Measurements from ENCODE around the gene USP22.

USP22 gene

GRCh38 chr17:21019976-21020586 is 22.7 kb downstream of the USP22 start:
- peak; percentile 60 to 73 for ATAC-seq

DNA sequence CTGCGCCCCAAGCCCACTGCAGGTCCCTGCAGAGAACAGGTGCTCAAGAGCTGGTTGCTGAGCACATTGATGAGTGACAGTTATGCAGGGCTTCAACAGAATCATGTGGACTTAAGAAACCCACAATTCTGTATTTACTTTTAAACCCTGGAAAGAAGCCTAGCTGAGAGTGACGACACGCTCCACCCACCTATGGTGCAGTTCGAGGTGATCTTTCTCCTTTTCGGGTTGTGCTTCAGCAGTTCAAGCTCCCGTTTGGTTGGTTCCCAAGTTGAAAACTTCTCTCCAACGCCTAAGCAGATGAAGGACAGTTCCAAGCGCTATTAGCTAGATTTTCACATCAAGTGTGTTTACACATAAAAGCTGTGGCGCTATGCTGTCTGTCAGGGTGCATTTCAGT is 23.9 kb downstream of the USP22 start:
- ATAC-seq, result no peak

DNA sequence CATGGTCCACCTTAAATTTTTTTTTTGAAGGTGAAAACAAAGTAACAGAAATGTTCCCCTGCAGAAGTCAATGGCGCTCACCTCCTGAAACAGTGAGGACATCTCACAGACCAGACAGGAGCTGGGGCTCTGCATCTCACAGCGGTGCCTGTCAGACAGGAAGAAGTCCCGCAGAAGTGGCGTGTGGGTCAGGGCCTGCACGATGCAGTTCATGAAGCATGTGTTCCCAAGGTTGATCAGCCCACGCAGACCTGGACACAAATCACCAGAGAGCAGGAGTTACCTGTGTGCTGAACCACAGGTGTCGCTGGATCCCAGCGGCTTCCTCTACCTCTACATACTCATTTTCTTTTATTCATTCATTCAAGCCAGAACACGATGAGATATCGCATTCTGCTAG is 24.9 kb downstream of the USP22 start:
- ATAC-seq, result no peak

GRCh38 chr17:21017256-21017655 is 25.6 kb downstream of the USP22 start:
- no peak for ATAC-seq

DNA sequence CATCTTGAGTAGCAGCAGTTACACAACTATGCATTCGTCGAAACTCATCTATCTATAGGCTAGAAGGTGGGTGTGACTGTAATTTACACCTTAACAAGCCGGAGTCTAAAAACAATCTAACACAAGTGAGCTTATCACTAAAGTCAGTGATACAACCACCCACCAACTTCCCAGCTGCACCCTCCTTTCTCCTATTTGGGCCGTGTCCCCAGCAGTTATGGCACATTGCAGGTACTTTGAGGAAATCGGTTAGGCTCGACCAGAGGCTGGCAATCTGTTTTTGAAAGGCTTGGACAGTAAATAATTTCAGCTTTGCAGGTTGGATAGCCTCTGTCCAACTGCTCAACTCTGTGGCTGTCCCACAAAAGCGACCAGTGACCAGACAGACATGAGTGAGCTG is 26.0 kb downstream of the USP22 start:
- no peak for ATAC-seq

DNA sequence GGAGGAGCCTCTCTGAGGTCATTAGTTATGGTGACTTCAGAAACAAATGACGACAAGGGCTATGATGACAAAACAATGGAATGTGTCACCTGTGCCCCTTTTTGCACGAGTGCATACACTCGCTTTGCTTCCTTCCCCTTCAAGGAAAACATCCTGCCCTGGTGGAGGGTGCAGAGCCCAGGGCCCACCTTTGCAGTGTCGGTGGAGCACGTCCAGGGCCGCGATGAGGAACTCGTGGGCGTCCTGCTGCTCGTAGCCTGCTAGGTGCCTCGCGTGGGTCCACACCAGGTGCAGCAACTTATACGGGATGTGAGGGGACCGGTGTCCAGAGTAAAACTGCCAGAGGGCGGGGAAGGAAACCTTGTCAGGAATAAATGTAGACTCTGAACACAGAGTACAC is 27.2 kb downstream of the USP22 start:
- no peak for ATAC-seq

GRCh38 chr17:21014498-21014897 is 28.3 kb downstream of the USP22 start:
- no peak for ATAC-seq

GRCh38 chr17:21013983-21014382 is 28.8 kb downstream of the USP22 start:
- ATAC-seq, result no peak

DNA sequence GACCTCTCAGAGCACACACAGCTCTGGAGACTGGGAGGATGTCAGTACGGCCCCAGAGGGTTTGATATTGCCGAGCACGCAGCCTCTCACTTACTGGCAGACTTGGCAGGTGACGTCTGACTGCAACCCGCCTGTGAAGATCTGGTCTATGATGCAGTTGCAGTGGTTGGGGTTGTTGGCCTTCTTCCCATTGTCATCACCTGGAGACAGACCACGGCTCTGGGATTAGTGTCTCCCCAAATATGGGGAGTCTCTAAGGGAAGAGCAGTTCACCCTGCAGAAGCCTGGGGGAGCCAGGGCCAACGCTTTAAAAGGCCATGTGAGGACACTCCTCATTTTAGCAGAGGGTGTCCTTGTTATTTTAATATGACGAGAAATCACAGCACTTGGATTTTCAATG is 30.1 kb downstream of the USP22 start:
- ATAC-seq, result no peak

- ATAC-seq, result no peak
These were observed 31.9 kb downstream of the USP22 start for GRCh38 chr17:21010705-21011596.

GRCh38 chr17:21008992-21009671 is 33.7 kb downstream of the USP22 start:
- no peak for ATAC-seq

DNA sequence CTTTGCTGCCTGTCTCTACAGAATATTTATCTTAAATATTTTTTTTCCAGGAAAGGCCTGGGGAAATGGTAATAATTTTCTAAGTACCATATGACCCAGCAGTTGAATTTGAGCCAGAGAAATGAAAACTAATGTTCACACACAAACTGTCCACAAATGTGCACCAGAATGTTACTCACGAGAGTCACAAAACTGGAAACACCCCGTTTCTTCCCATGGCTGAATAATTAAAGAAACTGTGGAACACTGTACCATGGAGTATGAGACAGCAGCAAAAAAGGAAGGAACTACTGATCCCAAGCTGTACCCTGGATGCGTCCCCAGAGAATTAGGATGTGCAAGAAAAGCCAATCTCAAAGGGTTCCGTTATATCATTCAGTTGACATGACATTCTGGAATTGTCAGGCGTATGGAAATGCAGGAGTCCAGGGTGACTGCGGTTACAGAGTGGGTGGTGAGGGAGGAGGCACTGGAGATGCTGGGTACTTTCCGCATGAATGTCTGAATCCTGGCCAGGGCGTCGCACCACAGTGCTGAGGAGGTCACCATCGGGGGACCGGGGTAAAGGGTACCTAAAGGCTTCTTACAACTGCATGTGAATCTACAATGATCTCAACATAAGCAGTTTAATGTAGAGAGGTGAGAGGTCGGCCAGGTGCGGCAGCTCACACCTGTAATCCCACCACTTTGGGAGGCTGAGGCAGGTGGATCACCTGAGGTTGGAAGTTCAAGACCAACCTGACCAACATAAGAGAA is 34.5 kb downstream of the USP22 start:
- ATAC-seq, result no peak

DNA sequence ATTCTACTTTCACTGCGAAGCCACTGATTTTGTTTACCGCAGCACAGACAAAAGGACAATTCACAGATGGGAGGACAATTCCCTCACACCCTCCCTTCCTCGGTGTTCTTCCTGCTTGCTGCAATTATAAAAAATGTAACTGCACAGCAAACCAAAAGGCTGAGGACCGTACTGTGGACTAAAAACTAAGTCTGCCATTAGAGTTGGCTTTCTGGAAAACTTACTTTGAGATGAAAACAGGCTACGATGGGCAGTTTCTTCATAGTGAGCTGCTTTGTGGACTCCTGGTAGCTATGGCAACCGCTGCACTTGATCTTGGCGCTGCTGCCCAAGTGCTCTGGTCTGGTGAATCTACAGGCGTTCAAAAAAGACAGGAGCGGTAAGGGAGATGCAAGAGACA is 35.2 kb downstream of the USP22 start:
- ATAC-seq, result no peak

- no peak for ATAC-seq
These were observed 37.0 kb downstream of the USP22 start for GRCh38 chr17:21005803-21006202.

GRCh38 chr17:21005367-21005766 is 37.4 kb downstream of the USP22 start:
- no peak for ATAC-seq

DNA sequence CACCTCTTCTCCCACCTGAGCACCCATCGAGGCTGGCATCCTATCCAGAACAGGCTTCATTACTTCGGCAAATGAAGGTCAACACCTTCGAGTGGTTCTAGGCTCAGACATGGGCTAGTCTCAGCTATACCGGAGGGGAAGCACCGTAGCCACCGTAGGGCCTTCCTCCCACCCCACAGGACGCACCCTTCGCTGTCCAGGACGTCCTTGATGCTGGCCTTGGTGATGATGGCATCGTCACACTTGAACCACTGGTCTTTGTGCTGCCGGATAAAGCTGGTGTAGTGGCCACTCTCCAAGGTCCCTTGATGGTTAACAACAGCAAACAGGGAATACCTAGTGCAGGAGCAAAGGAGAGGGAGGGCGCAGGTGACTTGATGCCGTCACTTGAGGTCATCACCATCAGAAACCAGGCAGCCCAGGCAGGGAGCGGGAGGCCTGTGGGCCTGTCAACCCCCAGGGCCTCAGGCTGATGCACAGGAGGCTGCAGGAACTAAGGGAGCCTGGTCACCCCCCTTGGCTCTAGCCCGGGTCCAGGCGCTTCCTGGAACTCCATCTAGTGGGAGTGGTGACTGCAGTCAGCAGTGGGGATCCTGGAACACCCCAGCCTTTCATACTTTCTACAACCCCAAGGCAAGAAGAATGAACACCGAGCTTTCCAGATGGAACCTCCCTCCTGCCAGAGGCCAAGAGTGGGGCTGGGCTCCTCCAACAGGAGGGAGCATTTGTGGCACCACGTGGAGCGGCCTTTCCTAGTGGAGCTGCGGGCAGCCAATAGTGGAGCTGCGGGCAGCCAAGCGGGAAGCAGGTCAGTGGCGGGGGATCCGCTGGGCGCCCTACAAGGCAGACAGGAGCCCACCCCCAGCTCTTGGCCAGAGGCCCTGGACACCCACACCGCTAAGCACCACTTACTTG is 38.5 kb downstream of the USP22 start:
- ATAC-seq, result no peak

- no peak for ATAC-seq
These were observed 39.7 kb downstream of the USP22 start for GRCh38 chr17:21003007-21003621.

- no peak for ATAC-seq
These were observed 40.4 kb downstream of the USP22 start for GRCh38 chr17:21002309-21003006.

GRCh38 chr17:21001813-21002221 is 41.0 kb downstream of the USP22 start:
- no peak for ATAC-seq

DNA sequence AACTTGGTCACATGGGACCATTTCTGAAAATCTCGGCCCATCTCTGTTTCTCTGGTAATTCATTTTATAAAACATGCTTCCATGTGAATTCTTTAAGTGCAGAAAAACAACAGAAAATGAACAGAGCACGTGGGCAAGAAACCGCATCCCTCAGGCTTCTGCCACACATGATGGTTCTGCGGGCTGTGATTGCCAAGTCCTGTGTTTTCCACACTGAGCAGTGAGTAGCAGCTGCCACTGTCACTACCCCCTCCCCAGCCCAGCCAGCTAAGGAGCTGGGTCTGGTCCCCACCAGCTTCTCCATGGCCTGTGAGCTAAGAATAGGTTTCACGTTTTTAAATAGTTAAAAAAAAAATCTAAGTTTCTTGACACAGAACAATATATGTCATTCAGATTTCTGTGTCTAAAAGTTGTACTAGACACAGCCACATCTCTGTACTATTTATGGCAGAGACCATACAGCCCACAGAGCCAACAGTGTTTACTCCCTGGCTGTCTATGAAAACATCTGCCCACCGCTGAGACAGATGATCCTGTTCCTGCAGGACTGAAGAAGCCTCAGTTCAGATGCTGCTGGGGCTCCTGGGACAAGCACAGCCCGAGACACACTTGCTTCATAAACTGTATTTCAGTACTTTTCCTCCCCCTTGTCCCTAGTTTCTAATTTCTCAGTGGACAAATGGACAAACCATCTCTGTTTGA is 41.5 kb downstream of the USP22 start:
- ATAC-seq, result no peak
